ENCODE measurements around the gene SPINDOC. TPM values are rescaled to one million over a fixed set of nuclear protein-coding genes. Genes with fewer than 3 reads are reported as not detected.

Gene SPINDOC
- total and polyA plus RNA-seq, 9 of the 15 experiments (the other 6 are each of a cell fraction or from before 2014, with no cell fraction given), result 0.70 to 36.3 (median 19.6) TPM

GRCh38 chr11:63871962-63872799 is 58.9 kb downstream of the SPINDOC start (continued):
- TF ChIP-seq, protein P1, sequence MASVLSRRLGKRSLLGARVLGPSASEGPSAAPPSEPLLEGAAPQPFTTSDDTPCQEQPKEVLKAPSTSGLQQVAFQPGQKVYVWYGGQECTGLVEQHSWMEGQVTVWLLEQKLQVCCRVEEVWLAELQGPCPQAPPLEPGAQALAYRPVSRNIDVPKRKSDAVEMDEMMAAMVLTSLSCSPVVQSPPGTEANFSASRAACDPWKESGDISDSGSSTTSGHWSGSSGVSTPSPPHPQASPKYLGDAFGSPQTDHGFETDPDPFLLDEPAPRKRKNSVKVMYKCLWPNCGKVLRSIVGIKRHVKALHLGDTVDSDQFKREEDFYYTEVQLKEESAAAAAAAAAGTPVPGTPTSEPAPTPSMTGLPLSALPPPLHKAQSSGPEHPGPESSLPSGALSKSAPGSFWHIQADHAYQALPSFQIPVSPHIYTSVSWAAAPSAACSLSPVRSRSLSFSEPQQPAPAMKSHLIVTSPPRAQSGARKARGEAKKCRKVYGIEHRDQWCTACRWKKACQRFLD (CRISPR knock-in tag; IDR thresholded peaks at IDR 0.05), result 0 out of 2 replicates have a peak, but pooled peaks have one; percentile 28
- TF ChIP-seq TBL1XR1 (IDR thresholded peaks at IDR 0.05; ENCODE audit: low read length in 2 of 2) (peak in 1 of 2 experiments; percentile 52; a peak in 2 of 4 replicates), YY1 (IDR thresholded peaks at IDR 0.05; ENCODE audit: borderline replicate concordance in 1 of 3, control insufficient read depth in 1 of 3, extremely low read depth in 1 of 3, insufficient read depth in 3 of 3, insufficient read length in 1 of 3, insufficient replicate concordance in 2 of 3, low read depth in 1 of 3, low read length in 2 of 3) (peak in 2 of 3 experiments; percentile 60 to 81), RREB1 (CRISPR knock-in tag; IDR thresholded peaks at IDR 0.05) (0 out of 2 replicates have a peak, but pooled peaks have one; percentile 55), FOXK2 (conservative IDR thresholded peaks at IDR 0.05 in 1 of 2, IDR thresholded peaks at IDR 0.05 in 1 of 2; ENCODE audit: low read depth in 2 of 2) (peak; percentile 34 to 62; a peak in 2 of 4 replicates), JUND (IDR thresholded peaks at IDR 0.05; ENCODE audit: borderline replicate concordance, low read depth, low read length) (peak; percentile 76; the same call in 1 of the 2 replicates), JUND (tag; IDR thresholded peaks at IDR 0.05; ENCODE audit: borderline replicate concordance, low read depth, low read length) (peak; percentile 82; the same call in 1 of the 3 replicates), ATF3 (IDR thresholded peaks at IDR 0.05) (peak; percentile 80), ATF3 (CRISPR knock-in tag; conservative IDR thresholded peaks at IDR 0.05) (no peak), SP1 (CRISPR knock-in tag; IDR thresholded peaks at IDR 0.05) (peak; percentile 89), MED1 (CRISPR knock-in tag; IDR thresholded peaks at IDR 0.05; ENCODE audit: borderline replicate concordance) (no peak)
- TF ChIP-seq, protein P2, sequence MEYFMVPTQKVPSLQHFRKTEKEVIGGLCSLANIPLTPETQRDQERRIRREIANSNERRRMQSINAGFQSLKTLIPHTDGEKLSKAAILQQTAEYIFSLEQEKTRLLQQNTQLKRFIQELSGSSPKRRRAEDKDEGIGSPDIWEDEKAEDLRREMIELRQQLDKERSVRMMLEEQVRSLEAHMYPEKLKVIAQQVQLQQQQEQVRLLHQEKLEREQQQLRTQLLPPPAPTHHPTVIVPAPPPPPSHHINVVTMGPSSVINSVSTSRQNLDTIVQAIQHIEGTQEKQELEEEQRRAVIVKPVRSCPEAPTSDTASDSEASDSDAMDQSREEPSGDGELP (CRISPR knock-in tag; IDR thresholded peaks at IDR 0.05; ENCODE audit: borderline replicate concordance), result peak; percentile 88
- TF ChIP-seq, protein P3, sequence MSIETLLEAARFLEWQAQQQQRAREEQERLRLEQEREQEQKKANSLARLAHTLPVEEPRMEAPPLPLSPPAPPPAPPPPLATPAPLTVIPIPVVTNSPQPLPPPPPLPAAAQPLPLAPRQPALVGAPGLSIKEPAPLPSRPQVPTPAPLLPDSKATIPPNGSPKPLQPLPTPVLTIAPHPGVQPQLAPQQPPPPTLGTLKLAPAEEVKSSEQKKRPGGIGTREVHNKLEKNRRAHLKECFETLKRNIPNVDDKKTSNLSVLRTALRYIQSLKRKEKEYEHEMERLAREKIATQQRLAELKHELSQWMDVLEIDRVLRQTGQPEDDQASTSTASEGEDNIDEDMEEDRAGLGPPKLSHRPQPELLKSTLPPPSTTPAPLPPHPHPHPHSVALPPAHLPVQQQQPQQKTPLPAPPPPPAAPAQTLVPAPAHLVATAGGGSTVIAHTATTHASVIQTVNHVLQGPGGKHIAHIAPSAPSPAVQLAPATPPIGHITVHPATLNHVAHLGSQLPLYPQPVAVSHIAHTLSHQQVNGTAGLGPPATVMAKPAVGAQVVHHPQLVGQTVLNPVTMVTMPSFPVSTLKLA (conservative IDR thresholded peaks at IDR 0.05), result peak in 1 of 2 experiments; percentile 64; a peak in 2 of 4 replicates

Measured in K562 (cell line).